ENCODE results near the gene SIRPB1. TPM values are rescaled to one million over a fixed set of nuclear protein-coding genes. Genes with fewer than 3 reads are reported as not detected.

The SIRPB1 gene
- total and polyA plus RNA-seq, 3 donors from 2014 or later: 0.84 to 1.9 TPM; not detected in 1

- intact Hi-C loops (cut with DNase I; ENCODE audit: low total_unique reads): no loop called here
- no peaks in the 10 kb centered on the region for H3K4me1 ChIP-seq
- H3K4me3 ChIP-seq: no peak overlapping the region
- 91 to 96% methylated on average over 3 of the region's 3 CpGs for WGBS, 2 donors
- no peaks in the 10 kb centered on the region for H3K36me3 ChIP-seq (ENCODE audit: low read depth, missing control alignments)
- no peak for DNase-seq
- H3K27ac ChIP-seq: no peak overlapping the region
- H3K27me3 ChIP-seq: no peaks in the 10 kb centered on the region
- no peaks in the 10 kb centered on the region for H3K9me3 ChIP-seq
- TF ChIP-seq, protein P1, sequence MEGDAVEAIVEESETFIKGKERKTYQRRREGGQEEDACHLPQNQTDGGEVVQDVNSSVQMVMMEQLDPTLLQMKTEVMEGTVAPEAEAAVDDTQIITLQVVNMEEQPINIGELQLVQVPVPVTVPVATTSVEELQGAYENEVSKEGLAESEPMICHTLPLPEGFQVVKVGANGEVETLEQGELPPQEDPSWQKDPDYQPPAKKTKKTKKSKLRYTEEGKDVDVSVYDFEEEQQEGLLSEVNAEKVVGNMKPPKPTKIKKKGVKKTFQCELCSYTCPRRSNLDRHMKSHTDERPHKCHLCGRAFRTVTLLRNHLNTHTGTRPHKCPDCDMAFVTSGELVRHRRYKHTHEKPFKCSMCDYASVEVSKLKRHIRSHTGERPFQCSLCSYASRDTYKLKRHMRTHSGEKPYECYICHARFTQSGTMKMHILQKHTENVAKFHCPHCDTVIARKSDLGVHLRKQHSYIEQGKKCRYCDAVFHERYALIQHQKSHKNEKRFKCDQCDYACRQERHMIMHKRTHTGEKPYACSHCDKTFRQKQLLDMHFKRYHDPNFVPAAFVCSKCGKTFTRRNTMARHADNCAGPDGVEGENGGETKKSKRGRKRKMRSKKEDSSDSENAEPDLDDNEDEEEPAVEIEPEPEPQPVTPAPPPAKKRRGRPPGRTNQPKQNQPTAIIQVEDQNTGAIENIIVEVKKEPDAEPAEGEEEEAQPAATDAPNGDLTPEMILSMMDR (IDR thresholded peaks at IDR 0.05): no peak
- TF ChIP-seq POLR2A (IDR thresholded peaks at IDR 0.05): no peak
These were observed 45.5 kb upstream of the SIRPB1 start for GRCh38 chr20:1665345-1665744.

- no peak overlapping the region for H3K27ac ChIP-seq
- 81 to 86% methylated on average over 5 of the region's 5 CpGs for WGBS, 2 donors
- H3K36me3 ChIP-seq (ENCODE audit: low read depth, missing control alignments): no peaks in the 10 kb centered on the region
- no peaks in the 10 kb centered on the region for H3K9me3 ChIP-seq
- intact Hi-C loops (cut with DNase I; ENCODE audit: low total_unique reads): no loop called here
- H3K4me1 ChIP-seq: no peaks in the 10 kb centered on the region
- H3K27me3 ChIP-seq: no peaks in the 10 kb centered on the region
- H3K4me3 ChIP-seq: no peak overlapping the region
- TF ChIP-seq, protein P1 (IDR thresholded peaks at IDR 0.05): no peak
- no peak for TF ChIP-seq POLR2A (IDR thresholded peaks at IDR 0.05)
- no peak for DNase-seq
These were observed 45.1 kb upstream of the SIRPB1 start for GRCh38 chr20:1664911-1665310.

GRCh38 chr20:1663917-1664316 lies 44.1 kb upstream of the SIRPB1 start:
- Histone ChIP-seq H3K27me3 (no peaks in the 10 kb centered on the region), H3K4me1 (no peaks in the 10 kb centered on the region), H3K27ac (no peak overlapping the region), H3K36me3 (ENCODE audit: low read depth, missing control alignments) (no peaks in the 10 kb centered on the region), H3K4me3 (no peak overlapping the region), H3K9me3 (no peaks in the 10 kb centered on the region)
- TF ChIP-seq, protein P1 (IDR thresholded peaks at IDR 0.05): no peak
- no peak for TF ChIP-seq POLR2A (IDR thresholded peaks at IDR 0.05)
- no peak for DNase-seq
- intact Hi-C loops (cut with DNase I; ENCODE audit: low total_unique reads): no loop called here
- 58 to 62% methylated on average over 2 of the region's 2 CpGs for WGBS, 2 donors

DNA sequence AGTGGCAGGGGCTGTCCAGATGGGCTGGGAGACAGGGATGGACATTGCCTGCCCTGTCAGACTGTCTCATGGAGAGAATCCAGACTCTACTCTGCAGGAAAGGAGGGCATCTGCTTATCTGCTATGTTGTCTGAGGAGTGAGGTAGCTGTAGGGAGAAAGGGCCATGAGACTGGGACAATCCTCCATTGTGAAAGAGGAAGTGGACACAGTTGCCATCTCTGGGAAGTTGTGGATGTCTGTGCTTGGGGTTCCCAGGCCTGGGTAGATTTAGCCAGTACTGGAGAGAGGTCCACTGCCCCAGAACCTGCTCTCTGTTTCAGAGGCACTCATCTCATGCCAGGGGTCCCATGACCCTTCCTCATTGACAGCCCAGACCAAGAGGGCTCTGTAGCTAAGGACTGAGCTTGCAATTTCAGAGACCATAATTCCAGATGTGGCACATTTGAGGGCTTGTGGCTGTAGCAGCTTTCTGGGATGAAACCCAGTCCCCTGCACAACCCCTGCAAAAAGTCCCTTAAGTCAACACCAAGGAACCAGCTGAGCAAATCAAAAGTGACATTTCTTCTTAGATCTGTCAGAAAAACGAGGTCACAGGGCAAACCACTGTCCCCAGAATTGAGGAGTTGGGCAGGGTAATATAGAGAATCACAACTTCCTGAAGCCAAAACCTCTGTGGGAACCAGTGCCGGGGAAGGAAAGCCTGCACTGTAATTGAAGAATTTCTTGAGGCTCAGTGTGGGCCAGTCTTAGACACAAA lies 41.9 kb upstream of the SIRPB1 start:
- intact Hi-C loops (cut with DNase I; ENCODE audit: low total_unique reads): no loop called here
- 65 to 71% methylated on average over 2 of the region's 2 CpGs for WGBS, 2 donors
- TF ChIP-seq, protein P1 (IDR thresholded peaks at IDR 0.05): no peak
- TF ChIP-seq POLR2A (IDR thresholded peaks at IDR 0.05): no peak
- Histone ChIP-seq H3K9me3 (no peaks in the 10 kb centered on the region), H3K27ac (no peak overlapping the region), H3K4me3 (no peak overlapping the region), H3K27me3 (no peaks in the 10 kb centered on the region), H3K4me1 (no peaks in the 10 kb centered on the region), H3K36me3 (ENCODE audit: low read depth, missing control alignments) (no peaks in the 10 kb centered on the region)
- DNase-seq: no peak

GRCh38 chr20:1660246-1660645 lies 40.4 kb upstream of the SIRPB1 start:
- intact Hi-C loops (cut with DNase I; ENCODE audit: low total_unique reads): no loop called here
- Histone ChIP-seq H3K4me3 (no peak overlapping the region), H3K36me3 (ENCODE audit: low read depth, missing control alignments) (no peaks in the 10 kb centered on the region), H3K4me1 (no peaks in the 10 kb centered on the region), H3K27me3 (no peaks in the 10 kb centered on the region), H3K9me3 (no peaks in the 10 kb centered on the region), H3K27ac (no peak overlapping the region)
- WGBS, 2 donors: 41 to 63% methylated on average over 2 of the region's 2 CpGs
- no peak for DNase-seq
- TF ChIP-seq, protein P1 (IDR thresholded peaks at IDR 0.05): no peak
- TF ChIP-seq POLR2A (IDR thresholded peaks at IDR 0.05): no peak

Data from testis (tissue), 3 donors.